HL-60 (cell line): Measurements from ENCODE around the gene KLHL3.

Experiments
- DNase-seq, 2 experiments: peaks; one replicate each; pipeline ENCODE4 v3.0.0-alpha.2; 2010 to 2020; ENCODE audit warnings: low read depth in 1 of 2, low spot score in 1 of 2
- H3K27ac ChIP-seq: fragments of 250-450 bp; sonication (Bioruptor Pico); replicated peaks from 2 replicates; pipeline ENCODE4 v1.5.1; 2020; ENCODE audit warnings: mild to moderate bottlenecking, moderate library complexity
- H3K27me3 ChIP-seq: fragments of 250-450 bp; sonication (Bioruptor Pico); 2 replicates; pipeline ENCODE4 v1.5.1; 2021; ENCODE audit warnings: mild to moderate bottlenecking, moderate library complexity; ENCODE audit not compliant: insufficient read depth, poor library complexity, severe bottlenecking
- H3K4me3 ChIP-seq: replicated peaks from 2 replicates; pipeline ENCODE4 v1.5.1; 2011; ENCODE audit warnings: mild to moderate bottlenecking, control low read depth, low read length; ENCODE audit not compliant: insufficient read depth
- GABPA ChIP-seq: IDR thresholded peaks from 2 replicates; pipeline ENCODE4 v1.6.1; 2012; ENCODE audit warnings: low read depth
- POLR2AphosphoS5 ChIP-seq: IDR thresholded peaks from 2 replicates; pipeline ENCODE4 v1.6.1; 2012; ENCODE audit warnings: low read depth
- REST ChIP-seq: IDR thresholded peaks from 2 replicates; pipeline ENCODE4 v1.6.1; 2012; ENCODE audit warnings: low read depth; ENCODE audit not compliant: insufficient replicate concordance
- SPI1 ChIP-seq: IDR thresholded peaks from 2 replicates; pipeline ENCODE4 v1.6.1; 2012; ENCODE audit warnings: low read depth, mild to moderate bottlenecking, borderline replicate concordance
- TF ChIP-seq, protein P1 (sequence below): IDR thresholded peaks from one replicate; pipeline ENCODE4 v1.5.1; 2011; ENCODE audit warnings: low read length, control low read depth, inconsistent platforms; ENCODE audit not compliant: insufficient read depth

The KLHL3 gene

GRCh38 chr5:137600721-137601360 lies 135.0 kb downstream of the KLHL3 start:
- Histone ChIP-seq H3K27ac (no peak overlapping the region), H3K27me3 (no peaks in the 10 kb centered on the region), H3K4me3 (no peak overlapping the region)
- TF ChIP-seq POLR2AphosphoS5 (no peak), SPI1 (no peak), GABPA (no peak), REST (no peak)
- TF ChIP-seq, protein P1, sequence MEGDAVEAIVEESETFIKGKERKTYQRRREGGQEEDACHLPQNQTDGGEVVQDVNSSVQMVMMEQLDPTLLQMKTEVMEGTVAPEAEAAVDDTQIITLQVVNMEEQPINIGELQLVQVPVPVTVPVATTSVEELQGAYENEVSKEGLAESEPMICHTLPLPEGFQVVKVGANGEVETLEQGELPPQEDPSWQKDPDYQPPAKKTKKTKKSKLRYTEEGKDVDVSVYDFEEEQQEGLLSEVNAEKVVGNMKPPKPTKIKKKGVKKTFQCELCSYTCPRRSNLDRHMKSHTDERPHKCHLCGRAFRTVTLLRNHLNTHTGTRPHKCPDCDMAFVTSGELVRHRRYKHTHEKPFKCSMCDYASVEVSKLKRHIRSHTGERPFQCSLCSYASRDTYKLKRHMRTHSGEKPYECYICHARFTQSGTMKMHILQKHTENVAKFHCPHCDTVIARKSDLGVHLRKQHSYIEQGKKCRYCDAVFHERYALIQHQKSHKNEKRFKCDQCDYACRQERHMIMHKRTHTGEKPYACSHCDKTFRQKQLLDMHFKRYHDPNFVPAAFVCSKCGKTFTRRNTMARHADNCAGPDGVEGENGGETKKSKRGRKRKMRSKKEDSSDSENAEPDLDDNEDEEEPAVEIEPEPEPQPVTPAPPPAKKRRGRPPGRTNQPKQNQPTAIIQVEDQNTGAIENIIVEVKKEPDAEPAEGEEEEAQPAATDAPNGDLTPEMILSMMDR, result no peak
- DNase-seq, result no peak

- DNase-seq, result no peak
- Histone ChIP-seq H3K27ac (no peak overlapping the region), H3K27me3 (no peaks in the 10 kb centered on the region), H3K4me3 (no peak overlapping the region)
- TF ChIP-seq REST (no peak), GABPA (no peak), POLR2AphosphoS5 (no peak), SPI1 (no peak)
- TF ChIP-seq, protein P1, result no peak
These were observed 136.4 kb downstream of the KLHL3 start for GRCh38 chr5:137599457-137599856.

GRCh38 chr5:137598399-137598798 lies 137.5 kb downstream of the KLHL3 start:
- DNase-seq, result no peak
- Histone ChIP-seq H3K4me3 (no peak overlapping the region), H3K27ac (no peak overlapping the region), H3K27me3 (no peaks in the 10 kb centered on the region)
- TF ChIP-seq SPI1 (no peak), POLR2AphosphoS5 (no peak), REST (no peak), GABPA (no peak)
- TF ChIP-seq, protein P1, result no peak
